ENCODE measurements around the gene CYP2D6.
"Not testable (repeated sequence)": the region's sequence is repeated elsewhere in the genome, so short reads cannot be mapped to it uniquely, and the experiment has no call there.

DNA sequence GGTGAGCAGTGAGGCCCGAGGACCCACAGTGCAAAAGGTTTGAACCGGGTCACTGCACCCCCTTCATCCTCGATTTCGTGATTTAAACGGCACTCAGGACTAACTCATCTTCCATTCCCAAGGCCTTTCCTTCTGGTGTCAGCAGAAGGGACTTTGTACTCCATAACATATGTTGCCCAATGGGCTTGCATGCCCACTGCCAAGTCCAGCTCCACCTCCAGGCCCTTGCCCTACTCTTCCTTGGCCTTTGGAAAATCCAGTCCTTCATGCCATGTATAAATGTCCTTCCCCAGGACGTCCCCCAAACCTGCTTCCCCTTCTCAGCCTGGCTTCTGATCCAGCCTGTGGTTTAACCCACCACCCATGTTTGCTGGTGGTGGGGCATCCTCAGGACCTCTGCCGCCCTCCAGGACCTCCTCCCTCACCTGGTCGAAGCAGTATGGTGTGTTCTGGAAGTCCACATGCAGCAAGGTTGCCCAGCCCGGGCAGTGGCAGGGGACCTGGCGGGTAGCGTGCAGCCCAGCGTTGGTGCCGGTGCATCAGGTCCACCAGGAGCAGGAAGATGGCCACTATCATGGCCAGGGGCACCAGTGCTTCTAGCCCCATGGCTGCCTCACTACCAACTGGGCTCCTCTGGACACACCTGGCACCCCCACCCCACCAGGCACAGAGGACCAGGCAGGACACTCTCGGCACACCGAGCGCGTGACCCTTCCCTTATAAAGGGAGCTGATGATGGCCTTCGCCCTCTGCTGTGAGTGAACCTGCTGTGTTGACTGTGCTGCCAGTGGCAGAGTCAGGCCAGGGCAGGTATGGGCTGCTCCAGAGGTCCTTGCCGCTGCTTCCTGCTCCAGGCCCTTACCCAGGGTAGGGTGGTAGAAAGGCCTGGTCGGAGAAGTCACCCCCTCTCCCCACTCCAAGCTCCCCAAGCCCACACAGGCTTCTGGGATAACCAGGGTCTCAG lies 13.5 kb upstream of the CYP2D6 start:
- TF ChIP-seq, protein P1, sequence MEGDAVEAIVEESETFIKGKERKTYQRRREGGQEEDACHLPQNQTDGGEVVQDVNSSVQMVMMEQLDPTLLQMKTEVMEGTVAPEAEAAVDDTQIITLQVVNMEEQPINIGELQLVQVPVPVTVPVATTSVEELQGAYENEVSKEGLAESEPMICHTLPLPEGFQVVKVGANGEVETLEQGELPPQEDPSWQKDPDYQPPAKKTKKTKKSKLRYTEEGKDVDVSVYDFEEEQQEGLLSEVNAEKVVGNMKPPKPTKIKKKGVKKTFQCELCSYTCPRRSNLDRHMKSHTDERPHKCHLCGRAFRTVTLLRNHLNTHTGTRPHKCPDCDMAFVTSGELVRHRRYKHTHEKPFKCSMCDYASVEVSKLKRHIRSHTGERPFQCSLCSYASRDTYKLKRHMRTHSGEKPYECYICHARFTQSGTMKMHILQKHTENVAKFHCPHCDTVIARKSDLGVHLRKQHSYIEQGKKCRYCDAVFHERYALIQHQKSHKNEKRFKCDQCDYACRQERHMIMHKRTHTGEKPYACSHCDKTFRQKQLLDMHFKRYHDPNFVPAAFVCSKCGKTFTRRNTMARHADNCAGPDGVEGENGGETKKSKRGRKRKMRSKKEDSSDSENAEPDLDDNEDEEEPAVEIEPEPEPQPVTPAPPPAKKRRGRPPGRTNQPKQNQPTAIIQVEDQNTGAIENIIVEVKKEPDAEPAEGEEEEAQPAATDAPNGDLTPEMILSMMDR (IDR thresholded peaks at IDR 0.05), result not testable (repeated sequence)
- not testable (repeated sequence) for TF ChIP-seq POLR2A (IDR thresholded peaks at IDR 0.05)
